ENCODE measurements around the gene AQP1.

AQP1 gene

GRCh38 chr7:30922596-30922995 is 10.9 kb downstream of the AQP1 start:
- DNase-seq, result no peak

DNA sequence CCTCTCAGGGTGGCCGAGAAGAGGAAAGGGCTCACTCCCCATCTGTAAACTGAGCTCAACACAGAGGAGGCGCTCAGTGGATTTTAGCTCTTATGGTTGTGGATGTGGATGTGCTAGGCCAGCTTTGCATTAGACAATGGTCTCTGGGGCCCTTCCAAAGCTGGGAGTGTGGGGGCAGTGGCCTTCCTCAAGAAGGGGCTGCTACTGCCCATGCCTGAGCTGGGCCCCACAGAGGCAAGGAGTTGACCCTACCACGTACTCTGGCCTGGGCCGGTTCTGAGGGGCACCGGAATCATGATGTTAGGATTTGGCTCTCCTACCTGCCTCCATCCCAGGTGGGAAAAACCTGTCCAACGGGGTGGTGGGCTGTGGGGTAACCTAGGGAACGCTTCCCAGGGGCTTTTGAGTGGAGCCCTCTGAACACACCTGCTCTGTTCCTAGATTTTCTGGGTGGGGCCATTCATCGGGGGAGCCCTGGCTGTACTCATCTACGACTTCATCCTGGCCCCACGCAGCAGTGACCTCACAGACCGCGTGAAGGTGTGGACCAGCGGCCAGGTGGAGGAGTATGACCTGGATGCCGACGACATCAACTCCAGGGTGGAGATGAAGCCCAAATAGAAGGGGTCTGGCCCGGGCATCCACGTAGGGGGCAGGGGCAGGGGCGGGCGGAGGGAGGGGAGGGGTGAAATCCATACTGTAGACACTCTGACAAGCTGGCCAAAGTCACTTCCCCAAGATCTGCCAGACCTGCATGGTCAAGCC is 11.5 kb downstream of the AQP1 start:
- DNase-seq, result no peak

GRCh38 chr7:30923774-30924413 is 12.2 kb downstream of the AQP1 start:
- DNase-seq, result no peak

- DNase-seq, result no peak
Observed at GRCh38 chr7:30924624-30925023, 13.0 kb downstream of the AQP1 start.

DNA sequence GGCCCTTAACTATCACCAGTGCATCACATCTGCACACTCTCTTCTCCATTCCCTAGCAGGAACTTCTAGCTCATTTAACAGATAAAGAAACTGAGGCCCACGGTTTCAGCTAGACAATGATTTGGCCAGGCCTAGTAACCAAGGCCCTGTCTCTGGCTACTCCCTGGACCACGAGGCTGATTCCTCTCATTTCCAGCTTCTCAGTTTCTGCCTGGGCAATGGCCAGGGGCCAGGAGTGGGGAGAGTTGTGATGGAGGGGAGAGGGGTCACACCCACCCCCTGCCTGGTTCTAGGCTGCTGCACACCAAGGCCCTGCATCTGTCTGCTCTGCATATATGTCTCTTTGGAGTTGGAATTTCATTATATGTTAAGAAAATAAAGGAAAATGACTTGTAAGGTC is 13.5 kb downstream of the AQP1 start:
- DNase-seq, result no peak

- DNase-seq, result no peak
Observed at GRCh38 chr7:30925913-30926312, 14.3 kb downstream of the AQP1 start.

- no peak for DNase-seq
Observed at GRCh38 chr7:30926313-30926712, 14.7 kb downstream of the AQP1 start.

DNA sequence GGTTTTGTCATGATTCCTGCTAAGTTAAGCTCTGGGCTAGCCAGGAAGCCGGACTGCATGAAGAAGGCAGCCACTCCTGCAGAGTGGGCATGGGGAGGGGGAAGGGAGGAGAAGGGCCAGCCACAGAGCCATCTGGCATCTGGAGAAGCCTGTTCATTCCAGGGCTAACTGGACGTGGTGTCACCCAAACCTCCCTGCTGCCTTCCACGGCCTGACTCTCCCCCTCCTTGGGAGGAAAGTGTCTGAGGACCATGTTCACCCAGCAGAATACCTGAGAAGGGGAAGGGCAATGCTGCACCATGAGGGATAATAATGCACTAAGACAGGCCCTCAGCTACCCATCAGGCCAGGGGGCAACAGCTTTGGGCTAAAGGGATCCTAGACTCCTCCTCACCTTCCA is 15.4 kb downstream of the AQP1 start:
- DNase-seq, result no peak

- no peak for DNase-seq
Observed at GRCh38 chr7:30927559-30927958, 15.9 kb downstream of the AQP1 start.

GRCh38 chr7:30928254-30928872 is 16.7 kb downstream of the AQP1 start:
- DNase-seq, result no peak

- no peak for DNase-seq
Observed at GRCh38 chr7:30929686-30930085, 18.0 kb downstream of the AQP1 start.

DNA sequence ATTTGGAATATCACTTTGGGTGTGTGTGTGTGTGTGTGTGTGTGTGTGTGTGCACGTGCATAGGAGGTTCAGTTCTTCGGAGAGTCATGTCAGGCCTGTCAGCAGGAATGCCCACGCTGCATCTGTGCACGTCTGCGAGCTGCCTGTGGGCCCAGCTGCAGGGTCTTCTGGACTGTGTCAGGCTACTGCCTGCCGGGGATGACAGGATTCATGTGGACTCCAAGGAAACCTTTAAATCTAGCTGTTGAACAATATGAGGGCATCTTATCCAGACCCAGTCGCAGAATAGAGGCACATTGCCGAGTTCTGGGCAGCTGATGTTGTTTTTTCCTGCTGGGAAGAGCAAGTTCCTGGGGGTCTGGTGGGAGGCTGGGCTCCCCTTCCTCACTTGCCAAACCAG is 19.0 kb downstream of the AQP1 start:
- no peak for DNase-seq

GRCh38 chr7:30931161-30931928 is 19.7 kb downstream of the AQP1 start:
- DNase-seq, result no peak

DNA sequence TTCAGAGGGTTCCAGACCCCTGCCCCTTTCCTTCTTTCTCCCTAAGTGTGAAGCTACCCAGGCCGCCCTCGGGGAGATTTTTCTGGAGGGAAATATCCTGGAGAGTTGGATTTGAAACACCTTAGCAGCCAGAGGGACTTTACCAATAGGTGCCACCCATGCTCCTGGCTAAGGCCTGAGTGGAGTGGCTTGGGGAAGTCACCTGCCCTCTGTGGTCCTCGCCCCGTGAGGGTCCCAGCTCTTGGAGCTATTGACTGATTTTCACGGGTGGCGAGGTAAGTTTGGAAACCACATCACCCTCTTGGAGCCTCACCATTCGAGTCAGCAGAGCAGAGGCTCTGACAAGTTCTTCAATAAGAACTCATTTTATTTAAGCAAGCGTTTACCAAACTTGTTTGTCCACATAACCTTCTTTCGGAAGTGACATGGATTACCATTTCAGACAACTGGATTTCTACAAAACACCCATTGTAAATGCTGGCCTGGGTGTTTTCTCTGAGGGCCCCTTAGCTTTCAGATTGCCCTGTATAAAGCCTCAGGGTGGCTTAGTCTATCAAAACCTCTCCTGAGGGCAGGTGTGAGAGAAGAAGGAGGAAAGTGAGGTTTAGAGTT is 20.4 kb downstream of the AQP1 start:
- DNase-seq, result no peak

GRCh38 chr7:30932562-30932961 is 20.9 kb downstream of the AQP1 start:
- no peak for DNase-seq

- DNase-seq, result peak; percentile 37
Observed at GRCh38 chr7:30933124-30933974, 21.7 kb downstream of the AQP1 start.

DNA sequence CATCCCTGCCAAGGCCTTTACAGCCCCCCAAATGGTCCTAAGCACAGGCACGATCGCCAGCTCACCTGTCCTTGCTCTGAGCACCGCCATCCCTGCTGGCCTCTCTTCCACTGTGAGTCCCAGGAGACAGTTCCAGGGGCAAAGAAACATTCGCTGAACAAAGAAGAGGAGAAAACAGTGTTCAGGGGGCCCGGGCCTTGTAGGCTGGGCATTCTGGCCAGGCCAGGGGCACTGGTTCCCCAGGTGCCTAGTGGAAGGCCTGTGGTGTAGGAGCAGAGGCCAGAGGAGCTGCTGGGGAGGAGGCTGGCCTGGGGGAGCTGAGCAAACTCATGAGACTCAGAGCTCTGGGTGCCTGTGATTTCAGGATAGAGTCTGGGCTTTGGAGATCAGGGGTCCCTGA is 22.6 kb downstream of the AQP1 start:
- DNase-seq, result no peak

GRCh38 chr7:30934732-30935568 is 23.3 kb downstream of the AQP1 start:
- DNase-seq, result no peak

DNA sequence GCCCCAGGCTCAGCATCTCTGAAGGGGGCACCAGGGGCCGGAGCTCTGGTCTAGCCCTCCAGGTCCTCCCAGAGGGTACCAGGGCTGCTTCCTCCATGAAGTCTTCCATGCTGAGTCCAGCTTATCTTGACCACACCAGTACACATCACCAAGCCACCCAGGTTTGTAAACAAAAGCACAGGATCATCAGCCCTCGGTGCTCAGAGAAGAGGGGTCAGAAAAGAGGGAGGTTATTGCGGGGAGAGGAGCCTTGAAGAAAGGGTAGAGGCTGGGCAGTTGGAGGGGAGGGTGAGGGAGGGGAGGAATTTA is 23.9 kb downstream of the AQP1 start:
- no peak for DNase-seq

- no peak for DNase-seq
Observed at GRCh38 chr7:30936650-30937245, 25.1 kb downstream of the AQP1 start.

DNA sequence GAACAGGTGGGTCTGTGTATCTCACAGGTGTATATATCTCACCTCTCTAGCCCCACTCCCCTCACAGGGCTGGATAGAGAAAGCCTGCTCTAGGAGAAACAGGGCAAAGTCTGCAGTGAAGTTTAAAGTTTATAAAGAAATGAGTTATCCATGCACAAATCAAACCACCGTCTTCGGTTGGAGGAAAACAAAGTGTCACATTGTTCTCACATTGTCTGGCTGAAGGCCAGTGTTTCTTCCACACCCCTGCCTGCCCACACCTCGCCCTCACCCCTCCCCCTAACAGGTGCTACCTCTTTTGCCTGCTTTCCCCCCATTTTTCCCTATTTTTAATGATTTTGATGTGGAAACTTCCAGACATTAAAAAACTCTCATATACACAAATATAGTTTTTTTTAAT is 25.8 kb downstream of the AQP1 start:
- peak; percentile 23 for DNase-seq

All from NCI-H69 (cell line).